GM21360 (cell line): ENCODE data around the gene ADPRHL1.

Experiments used
- ATAC-seq: cut with Tn5 transposase; IDR thresholded peaks from one replicate; pipeline ENCODE4 v1.9.1; 2021; ENCODE audit warnings: mild to moderate bottlenecking, moderate library complexity; ENCODE audit not compliant: unreplicated experiment

The ADPRHL1 gene

GRCh38 chr13:113452942-113453901, at the start of gene ADPRHL1:
Gene ADPRHL1 (minus strand): TSS chr13:113453488. CDS start chr13:113453437, 51 bp downstream.
- no peak for ATAC-seq

- ATAC-seq = no peak
Observed at GRCh38 chr13:113502686-113503085, 49.4 kb upstream of the ADPRHL1 start.

GRCh38 chr13:113500530-113501265, 47.4 kb upstream of the ADPRHL1 start:
- no peak for ATAC-seq

GRCh38 chr13:113499936-113500335, 46.6 kb upstream of the ADPRHL1 start:
- no peak for ATAC-seq

GRCh38 chr13:113498905-113499304, 45.6 kb upstream of the ADPRHL1 start:
- ATAC-seq = no peak

GRCh38 chr13:113497217-113497616, 43.9 kb upstream of the ADPRHL1 start:
- no peak for ATAC-seq

- ATAC-seq = no peak
Observed at GRCh38 chr13:113495494-113496210, 42.4 kb upstream of the ADPRHL1 start.

GRCh38 chr13:113493315-113493951, 40.1 kb upstream of the ADPRHL1 start:
- ATAC-seq = no peak

- ATAC-seq = no peak
Observed at GRCh38 chr13:113491982-113492381, 38.7 kb upstream of the ADPRHL1 start.

- ATAC-seq = no peak
Observed at GRCh38 chr13:113491418-113491883, 38.2 kb upstream of the ADPRHL1 start.

- peak; percentile 72 for ATAC-seq
Observed at GRCh38 chr13:113490496-113491417, 37.5 kb upstream of the ADPRHL1 start, which contains the start of gene DCUN1D2. Gene DCUN1D2 (minus strand): TSS chr13:113490711. CDS start chr13:113490669, 42 bp downstream.

GRCh38 chr13:113489549-113490495, 36.5 kb upstream of the ADPRHL1 start:
- ATAC-seq = peak; percentile 20

- no peak for ATAC-seq
Observed at GRCh38 chr13:113489171-113489548, 35.9 kb upstream of the ADPRHL1 start.

- ATAC-seq = no peak
Observed at GRCh38 chr13:113488283-113488682, 35.0 kb upstream of the ADPRHL1 start.

- ATAC-seq = no peak
Observed at GRCh38 chr13:113486698-113487097, 33.4 kb upstream of the ADPRHL1 start.

- ATAC-seq = no peak
Observed at GRCh38 chr13:113485545-113485944, 32.3 kb upstream of the ADPRHL1 start.

- ATAC-seq = no peak
Observed at GRCh38 chr13:113483504-113484293, 30.4 kb upstream of the ADPRHL1 start.
